ENCODE data around the gene SERPINI2. TPM values are rescaled to one million over a fixed set of nuclear protein-coding genes. Genes with fewer than 3 reads are reported as not detected.

The SERPINI2 gene
- not detected in 5 replicates for total RNA-seq (2022; extraction: Qiagen RNA extraction; ENCODE audit: low read depth)

DNA sequence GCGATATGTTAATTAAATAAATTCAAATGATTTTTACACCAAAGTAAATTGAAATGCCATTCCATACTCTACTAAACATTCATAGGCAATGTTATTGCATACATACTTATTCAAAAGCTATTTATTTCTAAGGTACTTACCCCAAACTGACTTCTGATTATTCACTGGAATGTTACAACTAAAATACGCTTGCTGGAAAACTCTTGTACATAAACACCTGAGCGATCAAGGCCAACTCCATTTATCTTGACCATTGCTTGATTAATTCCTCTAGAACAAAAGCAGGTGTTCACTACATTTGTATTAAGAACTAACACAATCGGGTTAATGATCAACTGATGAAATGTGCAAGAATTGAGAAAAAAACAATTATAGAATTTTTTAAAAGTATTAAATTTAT is at the start of gene SERPINI2:
SERPINI2 (minus strand) TSS at position 180 of the 400 bp plus-strand sequence. CDS start 2,208 bp downstream, outside the sequence.

Other genes with a start within 250 kb of the SERPINI2 start
- not detected in 5 replicates for gene ZBBX, start 93.7 kb downstream of the SERPINI2 start, total RNA-seq (2022; extraction: Qiagen RNA extraction; ENCODE audit: low read depth)
- gene WDR49, start 179.9 kb upstream of the SERPINI2 start, total RNA-seq (2022; extraction: Qiagen RNA extraction; ENCODE audit: low read depth), result not detected in 5 replicates